A549 treated with GW870086 at 1 μM for 4 hours (cell line): ENCODE measurements around the gene CCDC121. TPM values are rescaled to one million over a fixed set of nuclear protein-coding genes. Genes with fewer than 3 reads are reported as not detected.

Experiments used
- total RNA-seq: library from RNA; stranded (reverse); fragments of 200-300 nt; extraction: Qiagen RNA extraction; gene quantifications from 5 replicates; pipeline ENCODE4 v1.2.3, GENCODE V29; 2022; ENCODE audit warnings: low read depth

Gene CCDC121, protein sequence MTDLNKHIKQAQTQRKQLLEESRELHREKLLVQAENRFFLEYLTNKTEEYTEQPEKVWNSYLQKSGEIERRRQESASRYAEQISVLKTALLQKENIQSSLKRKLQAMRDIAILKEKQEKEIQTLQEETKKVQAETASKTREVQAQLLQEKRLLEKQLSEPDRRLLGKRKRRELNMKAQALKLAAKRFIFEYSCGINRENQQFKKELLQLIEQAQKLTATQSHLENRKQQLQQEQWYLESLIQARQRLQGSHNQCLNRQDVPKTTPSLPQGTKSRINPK
- total RNA-seq, result 2.5 to 4.7 TPM (median 4.2 TPM) in 5 replicates

DNA sequence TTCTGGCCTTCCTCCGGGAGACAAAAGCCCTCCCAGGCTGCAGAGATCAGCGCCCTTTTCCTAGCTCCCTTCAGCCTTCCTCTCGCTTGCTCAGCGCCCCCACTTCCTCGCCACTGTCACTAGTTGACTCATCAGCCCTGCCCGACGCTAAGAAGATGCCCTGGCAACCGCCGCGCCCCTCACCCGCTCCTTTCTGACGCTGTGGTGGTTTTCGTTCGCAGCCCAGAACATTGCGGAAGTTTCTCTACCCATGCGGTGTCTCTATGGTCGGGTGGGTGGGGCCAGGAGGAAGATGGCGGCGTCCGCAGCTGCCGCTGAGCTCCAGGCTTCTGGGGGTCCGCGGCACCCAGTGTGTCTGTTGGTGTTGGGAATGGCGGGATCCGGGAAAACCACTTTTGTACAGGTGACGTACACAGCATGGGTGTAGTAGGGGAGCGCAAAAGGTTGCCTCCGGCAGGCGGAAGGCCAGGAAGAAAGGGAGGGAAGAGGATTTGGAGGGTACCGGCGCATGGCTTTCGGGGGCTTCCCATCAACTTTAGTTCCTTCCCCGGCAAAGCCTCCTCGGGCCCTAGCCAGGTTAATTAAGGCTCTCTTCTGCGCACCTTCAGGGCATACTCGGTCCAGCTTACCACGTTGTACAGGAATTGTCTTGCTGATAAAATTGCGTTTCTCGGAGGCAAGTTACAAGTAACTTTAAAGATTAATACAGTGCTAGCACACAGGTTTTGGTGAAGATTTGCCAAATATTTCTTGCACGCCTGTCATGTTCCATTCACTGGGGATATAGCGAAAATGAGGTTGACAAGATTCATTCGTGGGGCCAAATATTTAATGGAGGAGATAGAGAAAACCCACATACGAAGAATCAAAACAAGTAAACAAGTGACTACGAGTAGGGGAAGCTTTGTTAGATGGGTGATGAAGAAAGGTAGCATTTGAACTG, at the start of gene CCDC121, which contains the start of gene GPN1:
TSS of gene CCDC121 (minus strand) at position 246 of the 943 bp plus-strand sequence. CDS start 1,213 bp downstream, outside the sequence.
TSS of gene GPN1 (plus strand) at position 284 of the 943 bp plus-strand sequence. CDS start at position 293, 9 bp downstream.

DNA sequence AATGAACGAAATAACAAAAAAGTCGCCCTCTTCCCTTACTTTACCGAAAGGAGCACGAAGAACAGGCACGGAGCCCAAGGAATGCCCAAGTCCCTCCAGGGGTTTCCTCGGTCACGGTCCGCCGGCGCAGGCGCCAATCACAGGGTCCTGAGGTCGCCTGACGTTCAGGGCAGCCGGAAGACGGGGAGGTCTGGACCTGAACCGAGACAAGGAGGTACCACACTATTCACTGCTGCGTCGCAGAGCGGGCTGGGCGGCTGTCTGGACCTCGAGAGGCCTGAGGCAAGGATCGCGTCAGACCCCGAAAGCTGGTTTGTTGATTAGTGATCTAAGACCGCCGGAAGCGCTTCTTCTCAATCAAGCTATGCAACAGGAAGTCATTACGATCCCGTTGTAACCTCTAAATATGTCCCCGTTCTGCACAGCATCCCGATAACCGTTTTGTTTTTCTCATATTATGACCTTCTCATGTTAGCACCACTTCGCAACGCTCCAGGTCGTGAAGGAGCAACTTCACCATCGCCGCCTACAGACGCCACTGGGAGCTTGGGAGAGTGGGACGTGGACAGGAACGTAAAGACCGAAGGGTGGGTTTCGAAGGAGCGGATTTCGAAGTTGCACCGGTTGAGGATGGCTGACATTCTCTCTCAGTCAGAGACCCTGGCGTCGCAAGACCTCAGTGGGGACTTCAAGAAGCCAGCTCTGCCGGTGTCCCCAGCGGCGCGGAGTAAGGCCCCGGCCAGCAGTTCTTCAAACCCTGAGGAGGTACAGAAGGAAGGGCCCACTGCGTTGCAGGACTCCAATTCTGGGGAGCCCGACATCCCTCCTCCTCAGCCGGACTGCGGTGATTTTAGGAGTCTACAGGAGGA, 34.7 kb upstream of the CCDC121 start, which contains the start of the genes SLC4A1AP and SUPT7L:
TSS of gene SLC4A1AP (plus strand) at position 605 of the 869 bp plus-strand sequence. CDS start at position 631, 26 bp downstream.
TSS of gene SUPT7L (minus strand) at position 330 of the 869 bp plus-strand sequence. CDS start 1,422 bp downstream, outside the sequence.

DNA sequence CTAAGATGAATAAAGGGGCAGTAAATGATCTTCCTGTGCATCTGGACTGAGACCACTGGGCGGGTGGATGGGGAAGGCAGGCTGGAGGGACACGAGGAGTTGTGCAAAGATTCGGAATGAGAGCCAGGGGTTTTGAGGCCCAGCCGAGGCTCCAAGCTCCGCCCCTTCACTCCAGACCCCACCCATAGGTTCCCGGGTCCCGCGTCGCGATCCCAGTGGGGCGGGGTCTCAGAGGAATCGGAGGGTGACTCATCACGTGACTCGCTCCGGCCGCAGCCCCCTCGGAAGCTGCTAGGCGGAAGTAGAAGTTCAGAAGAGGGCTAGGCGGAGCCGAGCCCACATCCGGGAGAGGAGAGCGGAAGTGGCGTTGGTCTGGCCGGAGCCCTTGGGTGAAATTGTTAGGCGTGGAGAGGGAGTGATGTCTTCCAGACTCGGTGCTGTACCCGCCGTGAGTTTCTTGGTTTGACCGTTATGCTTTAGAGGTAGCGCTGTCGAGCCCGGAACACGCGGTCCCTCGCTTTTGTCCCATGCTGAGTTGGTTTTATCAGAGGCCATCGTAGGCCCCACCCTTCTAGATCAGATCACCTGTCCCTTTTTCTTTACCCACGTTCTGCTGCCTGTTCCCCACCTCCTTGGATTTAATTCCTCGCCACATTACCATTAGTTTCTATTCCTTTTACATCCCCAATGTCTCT, 46.0 kb downstream of the CCDC121 start, which contains the start of gene ZNF512:
TSS of gene ZNF512 (plus strand) at position 348 of the 695 bp plus-strand sequence. CDS start at position 419, 71 bp downstream.

Other genes starting within 250 kb of the CCDC121 start
- 9.7 to 15.5 TPM (median 14.0 TPM) in 5 replicates for gene ZNF513, start 248.3 kb downstream of the CCDC121 start, total RNA-seq
- gene PPM1G, start 219.4 kb downstream of the CCDC121 start, total RNA-seq, result 152 to 163 TPM (median 161 TPM) in 5 replicates
- 118 to 138 TPM (median 130 TPM) in 5 replicates for gene NRBP1, start 200.4 kb downstream of the CCDC121 start, total RNA-seq
- gene KRTCAP3, start 186.6 kb downstream of the CCDC121 start, total RNA-seq, result 0.39 to 0.90 TPM (median 0.85 TPM) in 5 replicates
- 7.5 to 9.9 TPM (median 8.0 TPM) in 5 replicates for gene IFT172, start 139.3 kb downstream of the CCDC121 start, total RNA-seq
- 3.5 to 6.2 TPM (median 4.0 TPM) in 5 replicates for gene FNDC4, start 133.8 kb downstream of the CCDC121 start, total RNA-seq
- 0.08 to 0.80 TPM (median 0.43 TPM) in 4 of 5 replicates, not detected in the other for gene GCKR, start 132.2 kb downstream of the CCDC121 start, total RNA-seq
- 12.2 to 21.3 TPM (median 17.9 TPM) in 5 replicates for gene ZNF512, start 46.0 kb downstream of the CCDC121 start, total RNA-seq
- 57.4 to 64.0 TPM (median 60.0 TPM) in 5 replicates for gene GPN1, start within 50 bp of the CCDC121 start, total RNA-seq
- gene SUPT7L, start 34.6 kb upstream of the CCDC121 start, total RNA-seq, result 28.2 to 33.4 TPM (median 33.1 TPM) in 5 replicates
- 27.5 to 33.2 TPM (median 31.0 TPM) in 5 replicates for gene SLC4A1AP, start 34.9 kb upstream of the CCDC121 start, total RNA-seq
- gene MRPL33, start 142.7 kb upstream of the CCDC121 start, total RNA-seq, result 321 to 537 TPM (median 349 TPM) in 5 replicates